Spleen (tissue), 7 donors: Measurements from ENCODE around the gene TNFAIP1.

Source experiments
- CTCF ChIP-seq, 11 experiments: fragments of 200-600 bp in 7 of 11; fragments of 450-650 bp in 4 of 11; sonication (generic) in 4 of 11; IDR thresholded peaks in 8 of 11; conservative IDR thresholded peaks in 3 of 11; 1 replicate in 7 of 11; 2 replicates in 4 of 11; pipeline versions ENCODE4 v1.4.0 to v1.8.0; 2016 to 2021; ENCODE audit warnings: antibody characterized with exemption in 11 of 11, inconsistent platforms in 4 of 11, mild to moderate bottlenecking in 1 of 11
- POLR2A ChIP-seq, 3 donors: fragments of 450-650 bp; IDR thresholded peaks; one replicate each; pipeline ENCODE4 v1.5.1; 2017; ENCODE audit warnings: antibody characterized with exemption in 3 of 3, mild to moderate bottlenecking in 1 of 3
- donor health status: DM: no; HTN: no; CAD: no; lungs with moderate emphysema.
- donor health status: DM: no; HTN: no; CAD: no.
- donor health status: DM: no; HTN: no; CAD: no.

- no peak for TF ChIP-seq CTCF (IDR thresholded peaks at IDR 0.05 in 8 of 11, conservative IDR thresholded peaks at IDR 0.05 in 3 of 11)
- no peak for TF ChIP-seq POLR2A (IDR thresholded peaks at IDR 0.05)
Measured at GRCh38 chr17:28291780-28292330, 43.7 kb upstream of the TNFAIP1 start.
